Liver (tissue), 9 donors: Measurements from ENCODE around the gene PRAF2. TPM values are rescaled to one million over a fixed set of nuclear protein-coding genes. Genes with fewer than 3 reads are reported as not detected.

ENCODE experiments used
- DNase-seq: peaks from one replicate; pipeline ENCODE4 v3.0.0-alpha.2; 2017; ENCODE audit warnings: low spot score
- H3K27ac ChIP-seq, 2 donors: one replicate each; pipeline ENCODE4 v1.7.0; 2013; ENCODE audit warnings: inconsistent platforms in 2 of 2, low read length in 2 of 2, control low read depth in 1 of 2, low read depth in 1 of 2, mild to moderate bottlenecking in 1 of 2
- H3K27me3 ChIP-seq, 4 donors: one replicate each; pipeline versions ENCODE4 v1.6.1 to v1.7.0; 2013; ENCODE audit warnings: low read length in 3 of 4, inconsistent platforms in 1 of 4, mild to moderate bottlenecking in 1 of 4, moderate library complexity in 1 of 4; ENCODE audit not compliant: control insufficient read depth in 4 of 4, insufficient read depth in 4 of 4
- H3K36me3 ChIP-seq, 4 donors: one replicate each; pipeline versions ENCODE4 v1.6.1 to v1.7.0; 2013; ENCODE audit warnings: low read length in 3 of 4, mild to moderate bottlenecking in 3 of 4, low read depth in 1 of 4, moderate library complexity in 1 of 4; ENCODE audit not compliant: control insufficient read depth in 4 of 4, insufficient read depth in 3 of 4
- H3K4me1 ChIP-seq, 4 donors: one replicate each; pipeline versions ENCODE4 v1.6.1 to v1.7.0; 2013; ENCODE audit warnings: low read length in 3 of 4, mild to moderate bottlenecking in 3 of 4, moderate library complexity in 1 of 4; ENCODE audit not compliant: control insufficient read depth in 4 of 4, insufficient read depth in 4 of 4
- H3K4me3 ChIP-seq, 3 donors: one replicate each; pipeline versions ENCODE4 v1.6.1 to v1.7.0; 2013; ENCODE audit warnings: low read length in 3 of 3, control low read depth in 1 of 3, low read depth in 1 of 3, mild to moderate bottlenecking in 1 of 3
- H3K9ac ChIP-seq, 2 donors: one replicate each; pipeline ENCODE4 v1.7.0; 2013; ENCODE audit warnings: low read length in 2 of 2, mild to moderate bottlenecking in 2 of 2, moderate library complexity in 2 of 2, control low read depth in 1 of 2, low read depth in 1 of 2
- H3K9me3 ChIP-seq, 4 donors: one replicate each; pipeline versions ENCODE4 v1.6.1 to v1.7.0; 2013; ENCODE audit warnings: low read length in 3 of 4; ENCODE audit not compliant: control insufficient read depth in 4 of 4
- FOXA1 ChIP-seq: IDR thresholded peaks from 2 replicates; pipeline ENCODE4 v1.6.1; 2016; ENCODE audit warnings: antibody characterized with exemption
- GABPA ChIP-seq, 2 donors: IDR thresholded peaks in 1 of 2; conservative IDR thresholded peaks in 1 of 2; 2 replicates each; pipeline ENCODE4 v1.6.1; 2016; ENCODE audit warnings: antibody characterized with exemption in 2 of 2, mild to moderate bottlenecking in 1 of 2, moderate library complexity in 1 of 2
- HNF4A ChIP-seq, 2 donors: conservative IDR thresholded peaks; 2 replicates each; pipeline ENCODE4 v1.6.1; 2016; ENCODE audit warnings: antibody characterized with exemption in 2 of 2, mild to moderate bottlenecking in 2 of 2
- HNF4G ChIP-seq: IDR thresholded peaks from 2 replicates; pipeline ENCODE4 v1.6.1; 2016; ENCODE audit warnings: antibody characterized with exemption
- JUND ChIP-seq, 2 donors: IDR thresholded peaks; 2 replicates each; pipeline ENCODE4 v1.6.1; 2016; ENCODE audit warnings: antibody characterized with exemption in 2 of 2
- NR2F2 ChIP-seq: IDR thresholded peaks from 2 replicates; pipeline ENCODE4 v1.6.1; 2016; ENCODE audit warnings: antibody characterized with exemption
- RAD21 ChIP-seq, 2 donors: IDR thresholded peaks; 2 replicates each; pipeline ENCODE4 v1.6.1; 2016; ENCODE audit warnings: antibody characterized with exemption in 2 of 2, mild to moderate bottlenecking in 2 of 2
- RXRA ChIP-seq, 2 donors: IDR thresholded peaks; 2 replicates each; pipeline ENCODE4 v1.6.1; 2017 to 2018; ENCODE audit warnings: antibody characterized with exemption in 2 of 2, mild to moderate bottlenecking in 1 of 2
- TAF1 ChIP-seq: conservative IDR thresholded peaks from 2 replicates; pipeline ENCODE4 v1.6.1; 2016; ENCODE audit warnings: antibody characterized with exemption, mild to moderate bottlenecking
- YY1 ChIP-seq: IDR thresholded peaks from 2 replicates; pipeline ENCODE4 v1.6.1; 2016; ENCODE audit warnings: antibody characterized with exemption, mild to moderate bottlenecking
- WGBS: extraction: QIAGEN DNeasy Blood & Tissue Kit; methylation state at CpG from one replicate; pipeline ENCODE4 v1.1.7; 2013; 5-methylcytosine and 5-hydroxymethylcytosine counted together
- polyA plus RNA-seq, 2 donors: library from polyadenylated mRNA; stranded (reverse) in 1 of 2; unstranded in 1 of 2; fragments of 200-250 nt in 1 of 2; fragments of >200 nt in 1 of 2; fragmentation: Nextera tagmentation in 1 of 2; extraction: Ambion mirVana in 1 of 2; gene quantifications; one replicate each; pipeline versions ENCODE4 v1.2.1 to v1.2.3, GENCODE V29; 2013 to 2015
- total RNA-seq, 2 donors: library from RNA; depleted of rRNA; stranded (reverse); fragments of >200 nt; gene quantifications; one replicate each; pipeline ENCODE4 v1.2.3, GENCODE V29; 2014
- TF ChIP-seq, protein P1 (sequence below): IDR thresholded peaks from 2 replicates; pipeline ENCODE4 v1.6.1; 2016; ENCODE audit warnings: antibody characterized with exemption
- TF ChIP-seq, protein P2 (sequence below): IDR thresholded peaks from 2 replicates; pipeline ENCODE4 v1.6.1; 2016; ENCODE audit warnings: antibody characterized with exemption
- TF ChIP-seq, protein P3 (sequence below): fragments of 150-350 bp; IDR thresholded peaks from 2 replicates; pipeline ENCODE4 v1.5.1; 2017; ENCODE audit warnings: improper control_type of control experiment, low read depth, low read length; ENCODE audit not compliant: missing input control
- TF ChIP-seq, protein P4 (sequence below): IDR thresholded peaks from 2 replicates; pipeline ENCODE4 v1.6.1; 2016; ENCODE audit warnings: antibody characterized with exemption
- donor health status: healthy.
- donor health status: healthy.
- donor health status: healthy.
- donor health status: healthy.
- donor health status: healthy.

Gene PRAF2
- total and polyA plus RNA-seq, 4 donors = 1.4 to 8.2 (median 3.9) TPM

DNA sequence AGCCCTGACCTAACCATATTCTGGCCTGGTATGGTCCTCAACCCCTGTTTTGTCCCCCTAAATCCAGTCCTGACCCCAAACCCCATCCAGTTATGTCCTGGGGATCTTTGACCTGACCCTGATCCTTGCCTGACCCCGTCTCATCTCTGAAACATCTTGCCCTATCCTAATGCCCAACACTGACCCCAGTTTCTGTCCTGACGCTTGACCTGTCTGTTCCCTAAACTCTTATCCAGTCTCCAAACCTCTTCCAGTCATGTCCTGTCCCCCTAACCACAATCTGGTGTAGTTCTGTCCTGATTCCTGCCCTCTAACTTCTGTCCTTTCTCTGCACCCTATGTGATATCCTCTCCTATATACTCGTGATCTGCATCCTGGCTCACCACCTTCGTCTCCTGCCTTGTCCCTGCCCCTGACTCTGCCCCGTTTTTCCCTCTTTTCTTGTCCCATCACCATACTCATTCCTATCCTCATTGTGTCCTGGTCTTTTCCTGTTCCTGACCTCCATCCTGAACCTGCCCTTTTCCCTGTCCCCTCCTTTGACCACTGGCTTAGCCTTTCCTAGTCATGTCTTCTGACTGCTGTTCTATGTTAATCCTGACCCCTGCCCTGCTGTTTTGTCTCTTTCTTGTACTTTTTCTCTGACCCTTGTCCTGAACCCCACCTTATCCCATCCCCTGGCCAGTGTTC lies 19.6 kb downstream of the PRAF2 start:
- Histone ChIP-seq H3K27me3 (peaks cover 0 to under 1% (median 0%) of the 10 kb centered on the region in 4 donors), H3K27ac (peak overlapping the region; percentile 79 to 81), H3K36me3 (peaks cover 0 to 2% (median 0%) of the 10 kb centered on the region in 4 donors), H3K4me3 (peak overlapping the region in 2 of 3 donors; percentile 49 to 77), H3K9ac (no peak overlapping the region), H3K4me1 (peaks cover 0 to 5% (median 0%) of the 10 kb centered on the region in 4 donors), H3K9me3 (peaks cover 0 to 5% (median 0%) of the 10 kb centered on the region in 4 donors)
- TF ChIP-seq RAD21 (IDR thresholded peaks at IDR 0.05) (no peak), GABPA (IDR thresholded peaks at IDR 0.05 in 1 of 2, conservative IDR thresholded peaks at IDR 0.05 in 1 of 2) (no peak), TAF1 (no peak), HNF4G (no peak), NR2F2 (no peak), YY1 (no peak), RXRA (IDR thresholded peaks at IDR 0.05) (no peak), FOXA1 (no peak), JUND (IDR thresholded peaks at IDR 0.05) (no peak)
- TF ChIP-seq, protein P1, sequence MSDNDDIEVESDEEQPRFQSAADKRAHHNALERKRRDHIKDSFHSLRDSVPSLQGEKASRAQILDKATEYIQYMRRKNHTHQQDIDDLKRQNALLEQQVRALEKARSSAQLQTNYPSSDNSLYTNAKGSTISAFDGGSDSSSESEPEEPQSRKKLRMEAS = no peak
- TF ChIP-seq, protein P2, sequence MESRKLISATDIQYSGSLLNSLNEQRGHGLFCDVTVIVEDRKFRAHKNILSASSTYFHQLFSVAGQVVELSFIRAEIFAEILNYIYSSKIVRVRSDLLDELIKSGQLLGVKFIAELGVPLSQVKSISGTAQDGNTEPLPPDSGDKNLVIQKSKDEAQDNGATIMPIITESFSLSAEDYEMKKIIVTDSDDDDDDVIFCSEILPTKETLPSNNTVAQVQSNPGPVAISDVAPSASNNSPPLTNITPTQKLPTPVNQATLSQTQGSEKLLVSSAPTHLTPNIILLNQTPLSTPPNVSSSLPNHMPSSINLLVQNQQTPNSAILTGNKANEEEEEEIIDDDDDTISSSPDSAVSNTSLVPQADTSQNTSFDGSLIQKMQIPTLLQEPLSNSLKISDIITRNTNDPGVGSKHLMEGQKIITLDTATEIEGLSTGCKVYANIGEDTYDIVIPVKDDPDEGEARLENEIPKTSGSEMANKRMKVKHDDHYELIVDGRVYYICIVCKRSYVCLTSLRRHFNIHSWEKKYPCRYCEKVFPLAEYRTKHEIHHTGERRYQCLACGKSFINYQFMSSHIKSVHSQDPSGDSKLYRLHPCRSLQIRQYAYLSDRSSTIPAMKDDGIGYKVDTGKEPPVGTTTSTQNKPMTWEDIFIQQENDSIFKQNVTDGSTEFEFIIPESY = no peak
- TF ChIP-seq, protein P3, sequence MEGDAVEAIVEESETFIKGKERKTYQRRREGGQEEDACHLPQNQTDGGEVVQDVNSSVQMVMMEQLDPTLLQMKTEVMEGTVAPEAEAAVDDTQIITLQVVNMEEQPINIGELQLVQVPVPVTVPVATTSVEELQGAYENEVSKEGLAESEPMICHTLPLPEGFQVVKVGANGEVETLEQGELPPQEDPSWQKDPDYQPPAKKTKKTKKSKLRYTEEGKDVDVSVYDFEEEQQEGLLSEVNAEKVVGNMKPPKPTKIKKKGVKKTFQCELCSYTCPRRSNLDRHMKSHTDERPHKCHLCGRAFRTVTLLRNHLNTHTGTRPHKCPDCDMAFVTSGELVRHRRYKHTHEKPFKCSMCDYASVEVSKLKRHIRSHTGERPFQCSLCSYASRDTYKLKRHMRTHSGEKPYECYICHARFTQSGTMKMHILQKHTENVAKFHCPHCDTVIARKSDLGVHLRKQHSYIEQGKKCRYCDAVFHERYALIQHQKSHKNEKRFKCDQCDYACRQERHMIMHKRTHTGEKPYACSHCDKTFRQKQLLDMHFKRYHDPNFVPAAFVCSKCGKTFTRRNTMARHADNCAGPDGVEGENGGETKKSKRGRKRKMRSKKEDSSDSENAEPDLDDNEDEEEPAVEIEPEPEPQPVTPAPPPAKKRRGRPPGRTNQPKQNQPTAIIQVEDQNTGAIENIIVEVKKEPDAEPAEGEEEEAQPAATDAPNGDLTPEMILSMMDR = no peak
- TF ChIP-seq, protein P4, sequence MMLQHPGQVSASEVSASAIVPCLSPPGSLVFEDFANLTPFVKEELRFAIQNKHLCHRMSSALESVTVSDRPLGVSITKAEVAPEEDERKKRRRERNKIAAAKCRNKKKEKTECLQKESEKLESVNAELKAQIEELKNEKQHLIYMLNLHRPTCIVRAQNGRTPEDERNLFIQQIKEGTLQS = no peak
- 88% methylated on average over 5 of the region's 5 CpGs for WGBS
- no peak for DNase-seq

DNA sequence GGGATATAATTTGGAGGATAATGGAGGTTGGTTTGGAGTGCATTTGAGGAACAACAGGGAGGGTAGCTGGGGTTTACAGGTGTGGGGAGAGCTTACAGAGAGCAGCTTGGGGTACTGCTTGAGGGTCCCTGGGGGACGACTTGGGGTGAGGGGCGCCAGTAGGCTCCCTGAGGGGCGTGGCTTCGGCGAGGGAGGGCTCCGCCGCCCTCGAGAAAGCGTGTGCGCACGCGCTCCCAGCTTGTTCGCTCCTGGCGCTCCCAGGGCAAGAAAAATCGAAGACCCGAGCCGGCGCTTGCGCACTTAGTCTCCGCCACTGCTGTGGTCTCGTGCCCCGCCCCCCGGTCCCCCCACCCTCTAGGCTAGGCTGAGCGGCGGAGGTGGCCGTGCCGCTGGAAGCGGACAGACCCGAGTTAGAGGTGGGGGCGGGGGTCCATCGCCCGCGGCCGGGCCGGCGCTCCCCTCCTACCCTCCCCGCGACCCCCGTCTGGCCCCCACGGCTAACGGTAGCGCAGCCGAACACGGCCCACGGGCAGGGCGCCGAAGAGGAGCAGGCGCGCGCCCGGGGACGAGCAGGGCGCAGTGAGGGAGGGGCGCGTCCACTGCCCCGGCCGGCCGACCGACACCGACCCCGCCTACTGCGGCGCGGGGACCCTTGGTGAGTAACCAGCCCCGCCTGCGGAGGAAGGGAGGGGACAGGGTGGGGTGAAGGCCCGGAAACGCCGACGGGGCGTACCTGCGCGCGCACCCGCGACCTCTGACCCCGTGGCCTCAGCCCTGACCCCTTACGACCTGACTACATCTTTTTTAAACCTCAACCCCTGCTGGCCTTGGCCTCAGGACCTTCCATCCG lies 20.4 kb downstream of the PRAF2 start:
- H3K9ac ChIP-seq = no peak overlapping the region

More for the DNA sequence above, 20.4 kb downstream of the PRAF2 start:
- TF ChIP-seq, protein P1 = no peak
- TF ChIP-seq RXRA (IDR thresholded peaks at IDR 0.05) = peak in 1 of 2 donors; percentile 64
- TF ChIP-seq HNF4A (conservative IDR thresholded peaks at IDR 0.05) = peak in 1 of 2 donors; percentile 34
- TF ChIP-seq NR2F2 = peak; percentile 77
- H3K27ac ChIP-seq = peak overlapping the region; percentile 79 to 81
- peaks cover 0 to 2% (median 0%) of the 10 kb centered on the region in 4 donors for H3K36me3 ChIP-seq
- DNase-seq = peak; percentile 65
- H3K9me3 ChIP-seq = peaks cover 0 to 5% (median 0%) of the 10 kb centered on the region in 4 donors
- H3K4me3 ChIP-seq = peak overlapping the region in 2 of 3 donors; percentile 49 to 77
- H3K27me3 ChIP-seq = no peaks in the 10 kb centered on the region
- under 1% methylated on average over 77 of the region's 79 CpGs for whole genome bisulfite sequencing
- peaks cover 0 to 5% (median 0%) of the 10 kb centered on the region in 4 donors for H3K4me1 ChIP-seq
